Activated CD8-positive, alpha-beta memory T cell treated with anti-CD3 and anti-CD28 coated beads, Interleukin-2, amount 50 U/mL, for 1 hour (primary cell): Measurements from ENCODE around the gene IQSEC1.
"Not testable (repeated sequence)": the region's sequence is repeated elsewhere in the genome, so short reads cannot be mapped to it uniquely, and the experiment has no call there.

Experiments
- DNase-seq: peaks from one replicate; pipeline ENCODE4 v3.0.0-alpha.2; 2020; ENCODE audit errors: extremely low read depth

Gene IQSEC1

DNA sequence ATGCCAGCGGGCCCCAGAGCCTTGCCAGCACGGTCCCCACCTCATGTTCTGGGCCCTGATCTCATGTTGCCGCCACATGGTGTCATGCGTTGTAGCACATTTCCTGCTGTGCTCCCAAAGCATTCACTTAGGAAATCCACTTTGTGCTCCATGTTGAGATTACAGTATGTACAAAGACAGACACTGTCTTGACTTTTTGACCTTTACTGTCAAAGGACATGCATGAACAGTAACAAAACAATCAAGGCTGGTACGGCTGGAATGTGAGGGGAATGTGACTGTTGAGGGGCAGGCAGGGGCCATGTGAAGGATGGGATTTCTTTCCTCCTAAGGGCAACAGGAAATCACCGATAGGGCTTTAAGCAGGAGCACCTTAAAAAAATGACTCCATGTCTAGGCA, 178.6 kb downstream of the IQSEC1 start:
- DNase-seq, result no peak

DNA sequence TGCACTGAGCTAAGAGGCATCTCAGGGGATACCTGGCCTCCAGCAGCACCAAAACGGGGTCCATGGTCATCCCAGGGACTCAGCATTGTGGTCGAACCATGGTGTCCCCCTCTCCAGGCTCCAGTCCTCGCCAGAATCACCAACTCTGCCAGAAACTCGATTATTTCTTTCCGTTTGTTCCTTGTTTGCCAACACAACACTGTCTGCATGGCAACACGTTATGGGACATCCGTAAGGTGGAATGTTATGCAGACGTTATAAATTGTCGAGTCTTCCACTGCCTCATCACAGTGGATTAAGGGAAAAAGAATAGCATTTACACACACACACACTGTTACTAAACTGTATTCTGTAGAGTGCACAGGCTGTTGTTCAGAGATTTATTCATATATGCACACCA, 179.4 kb downstream of the IQSEC1 start:
- no peak for DNase-seq

DNA sequence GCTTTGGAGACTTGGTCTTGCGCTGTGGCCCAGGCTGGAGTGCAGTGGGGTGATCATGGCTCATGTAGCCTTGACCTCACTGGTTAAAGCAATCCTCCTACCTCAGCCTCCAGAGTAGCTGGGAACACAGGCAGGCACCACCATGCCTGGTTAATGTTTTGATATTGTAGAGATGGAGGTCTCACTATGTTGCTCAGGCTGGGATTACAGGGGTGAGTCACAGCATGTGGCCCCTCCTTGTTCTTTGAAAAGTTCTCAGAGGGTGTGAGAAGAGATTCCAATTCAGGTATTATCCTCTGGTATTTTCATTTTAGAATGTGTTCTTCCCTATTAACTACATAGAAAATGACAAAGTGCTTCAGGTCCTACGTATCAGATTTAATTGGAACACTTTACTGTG, 180.0 kb downstream of the IQSEC1 start:
- no peak for DNase-seq

GRCh38 chr3:12892840-12893189, 180.4 kb downstream of the IQSEC1 start:
- no peak for DNase-seq

- no peak for DNase-seq
Measured at GRCh38 chr3:12891985-12892839, 181.0 kb downstream of the IQSEC1 start.

GRCh38 chr3:12891391-12891984, 181.7 kb downstream of the IQSEC1 start:
- DNase-seq, result no peak

GRCh38 chr3:12890610-12891390, 182.4 kb downstream of the IQSEC1 start:
- no peak for DNase-seq

GRCh38 chr3:12886736-12887135, 186.5 kb downstream of the IQSEC1 start:
- no peak for DNase-seq

DNA sequence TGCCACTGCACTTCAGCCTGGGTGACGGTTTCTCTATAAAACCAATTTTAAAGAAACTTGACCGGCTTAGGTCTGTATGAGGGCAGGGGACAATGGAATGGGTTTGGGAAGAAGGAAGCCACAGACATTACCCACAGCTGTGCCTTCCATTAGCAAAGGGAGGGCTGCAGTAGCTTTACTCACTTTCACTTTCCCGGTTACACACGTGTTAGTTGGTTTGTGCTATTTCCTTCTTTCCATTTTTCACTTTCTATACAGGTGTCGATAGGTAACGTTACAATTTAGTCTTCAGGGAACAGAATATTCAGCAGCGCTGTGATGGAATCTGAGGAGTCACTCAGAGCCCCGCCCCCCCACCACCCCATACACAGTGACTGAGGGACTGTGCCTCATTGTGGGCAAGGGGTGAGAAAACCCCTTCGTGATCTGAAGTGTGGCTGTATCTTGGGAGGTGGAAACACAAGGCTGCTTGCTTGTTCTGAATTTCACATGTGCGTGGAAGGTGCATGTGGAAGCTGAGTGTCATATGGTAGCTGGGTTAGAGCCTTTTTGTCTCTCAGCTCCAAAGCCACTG, 187.0 kb downstream of the IQSEC1 start:
- no peak for DNase-seq

- no peak for DNase-seq
Measured at GRCh38 chr3:12885583-12885930, 187.7 kb downstream of the IQSEC1 start.

DNA sequence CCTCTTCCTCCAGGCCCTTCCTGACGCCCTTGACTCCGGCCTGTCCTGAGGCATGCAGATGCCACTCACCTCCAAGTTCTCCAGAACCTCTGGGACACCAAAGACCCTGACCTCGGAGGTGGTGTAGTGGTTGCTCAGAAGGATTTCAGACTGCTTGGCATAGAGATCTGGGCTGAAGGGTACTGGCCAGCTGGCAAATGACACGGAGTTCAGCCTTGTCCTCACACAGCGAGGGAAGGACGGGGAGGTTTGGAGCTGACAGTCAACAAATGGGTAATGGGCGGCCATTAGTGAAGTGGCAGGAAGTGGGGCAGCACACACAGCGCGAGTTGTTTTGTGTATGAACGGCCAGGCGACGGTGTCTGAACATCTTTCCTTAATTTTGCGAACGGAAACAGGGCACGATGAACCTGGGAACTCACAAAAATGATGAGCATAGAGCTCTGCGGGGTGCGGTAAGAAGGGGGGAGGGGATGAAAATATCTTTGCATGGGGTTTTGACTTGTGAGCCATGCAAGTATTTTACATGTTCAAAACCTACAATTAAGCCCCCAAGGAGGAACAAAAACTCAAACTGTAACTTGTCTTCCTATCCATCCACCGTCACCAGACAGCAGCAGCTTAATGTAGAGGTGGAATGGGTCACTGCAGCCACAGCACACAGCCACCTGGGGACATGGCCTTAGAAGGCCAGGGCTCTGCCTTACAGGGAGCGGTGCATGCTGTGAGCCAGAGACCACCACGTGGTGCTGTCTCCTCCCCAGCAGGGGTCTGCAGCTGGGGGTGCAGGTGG, 188.2 kb downstream of the IQSEC1 start:
- no peak for DNase-seq

DNA sequence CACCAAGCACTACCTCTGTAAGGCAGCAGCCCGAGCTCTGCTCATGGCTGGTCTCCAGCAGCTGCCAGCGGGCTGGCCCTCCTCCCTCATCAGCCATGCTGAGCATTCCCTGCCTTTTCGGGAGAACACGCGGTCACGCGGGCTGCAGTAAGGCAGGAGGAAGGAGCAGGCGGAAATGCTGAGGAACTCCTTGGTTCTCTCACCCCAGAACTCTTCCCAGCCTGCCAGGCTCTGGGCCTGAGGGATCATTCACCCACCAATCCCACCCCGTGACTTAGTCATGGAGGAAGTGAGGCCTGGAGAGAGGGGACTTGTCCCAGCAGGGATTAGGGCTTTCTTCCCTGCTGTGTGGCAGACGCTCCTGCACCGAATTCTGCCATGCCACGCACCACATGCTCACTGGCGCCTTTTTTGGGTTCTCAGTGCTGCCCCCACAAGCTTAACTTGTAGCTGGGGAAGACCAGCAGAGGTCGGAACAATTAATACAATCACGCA, 189.0 kb downstream of the IQSEC1 start:
- no peak for DNase-seq

- no peak for DNase-seq
Measured at GRCh38 chr3:12882336-12883310, 190.6 kb downstream of the IQSEC1 start.

- DNase-seq, result not testable (repeated sequence)
Measured at GRCh38 chr3:12881858-12882257, 191.4 kb downstream of the IQSEC1 start.

DNA sequence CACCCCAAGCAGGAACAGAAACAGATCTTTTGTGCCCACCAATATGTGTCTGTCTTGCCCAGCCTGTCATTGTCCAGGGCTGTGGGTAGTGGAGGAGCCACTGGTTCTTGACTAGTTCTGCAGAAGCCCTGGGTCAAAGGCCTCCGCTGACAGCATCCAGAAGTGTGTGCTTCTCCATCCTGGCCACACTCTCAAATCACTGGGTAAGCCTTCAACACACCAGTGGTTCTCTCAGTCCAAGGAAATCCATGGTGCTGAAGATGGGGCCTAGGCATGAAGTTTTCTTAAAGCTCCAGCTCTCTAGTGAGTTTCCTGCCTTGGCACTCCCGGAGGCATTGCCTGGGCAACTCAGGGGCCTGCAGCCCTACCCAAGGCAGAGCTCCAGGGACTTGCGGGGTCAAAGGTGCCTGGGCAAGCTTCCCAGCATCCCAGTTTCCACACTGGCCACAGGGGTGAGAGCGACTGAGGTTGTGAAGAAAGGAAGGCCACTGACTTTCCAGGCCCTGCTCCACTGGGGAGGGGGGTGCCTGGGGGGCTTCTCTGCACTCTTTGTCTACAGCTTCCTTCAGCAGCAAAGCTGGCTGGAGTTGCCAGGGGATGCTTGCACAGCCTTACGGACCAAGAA, 193.9 kb downstream of the IQSEC1 start:
- DNase-seq, result no peak

GRCh38 chr3:12878758-12879157, 194.5 kb downstream of the IQSEC1 start:
- not testable (repeated sequence) for DNase-seq

- no peak for DNase-seq
Measured at GRCh38 chr3:12878141-12878574, 195.1 kb downstream of the IQSEC1 start.

DNA sequence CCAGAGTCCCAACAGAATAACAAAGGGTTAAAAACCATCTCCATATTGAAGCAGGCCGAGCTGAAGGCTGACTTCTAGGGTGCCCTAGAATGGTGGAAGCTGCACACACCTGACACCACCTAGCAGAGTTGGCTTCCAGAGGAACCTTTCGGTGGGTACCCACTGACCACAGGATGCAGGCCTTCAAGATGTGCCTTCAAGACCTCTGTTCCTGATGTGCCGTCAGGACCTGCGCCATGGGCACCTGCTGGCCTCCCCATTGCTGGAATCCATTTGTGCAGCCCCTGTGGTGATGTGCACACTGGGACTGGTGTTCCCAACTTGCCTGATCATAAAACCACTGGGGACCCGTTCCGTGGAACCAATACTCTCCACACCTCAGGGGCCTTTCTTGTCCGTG, 196.2 kb downstream of the IQSEC1 start:
- no peak for DNase-seq
